IMR-90 (cell line): ENCODE data around the gene PNMA8B. TPM values are rescaled to one million over a fixed set of nuclear protein-coding genes. Genes with fewer than 3 reads are reported as not detected.

Source experiments
- ATAC-seq: fragments of 200-7000 bp; cut with Tn5 transposase; 2 replicates; pipeline ENCODE4 v1.9.1; 2020; ENCODE audit warnings: low read depth, mild to moderate bottlenecking, moderate library complexity
- BruUV-seq: library from RNA; stranded (reverse); fragments of 400-500 nt; replicated peaks from 2 replicates; lab custom pipeline; 2021; lab: Mats Ljungman, UMichigan
- CTCF ChIA-PET: fragments of 300-600 bp; formaldehyde crosslinking; extraction: SDS; loops from one replicate; lab custom pipeline; 2021; ENCODE audit warnings: antibody characterized with exemption; lab: Yijun Ruan, JAX
- POLR2A ChIA-PET: fragments of 300-600 bp; sonication (Branson Sonifier 250); formaldehyde crosslinking; loops from one replicate; lab custom pipeline; 2022; ENCODE audit warnings: antibody characterized with exemption; ENCODE audit not compliant: unreplicated experiment; lab: Charles Lee
- DNase-seq: peaks from one replicate; pipeline ENCODE4 v3.0.0; 2013
- H2AFZ ChIP-seq: replicated peaks from 2 replicates; pipeline ENCODE3; 2013; ENCODE audit warnings: low read length, mild to moderate bottlenecking; ENCODE audit not compliant: poor library complexity
- H2AK5ac ChIP-seq: 2 replicates; pipeline ENCODE4 v1.6.1; 2013; ENCODE audit warnings: low read depth, low read length, inconsistent platforms
- H2AK9ac ChIP-seq: replicated peaks from 2 replicates; pipeline ENCODE3; 2013; ENCODE audit warnings: mild to moderate bottlenecking, low read depth, low read length, moderate library complexity; ENCODE audit not compliant: poor library complexity
- H2BK120ac ChIP-seq: 2 replicates; pipeline ENCODE4 v1.6.1; 2013; ENCODE audit warnings: low read depth, low read length, inconsistent platforms
- H2BK15ac ChIP-seq: 3 replicates; pipeline ENCODE4 v1.6.1; 2013; ENCODE audit warnings: low read depth, low read length, inconsistent platforms
- H2BK20ac ChIP-seq: 2 replicates; pipeline ENCODE4 v1.6.1; 2013; ENCODE audit warnings: low read depth, mild to moderate bottlenecking, inconsistent platforms, low read length, moderate library complexity
- H2BK5ac ChIP-seq: 2 replicates; pipeline ENCODE4 v1.6.1; 2013; ENCODE audit warnings: mild to moderate bottlenecking, low read depth, low read length, inconsistent platforms; ENCODE audit not compliant: poor library complexity, severe bottlenecking
- H3K14ac ChIP-seq: replicated peaks from 2 replicates; pipeline ENCODE4 v1.6.1; 2013; ENCODE audit warnings: low read depth, low read length, inconsistent platforms
- H3K18ac ChIP-seq: 2 replicates; pipeline ENCODE4 v1.6.1; 2013; ENCODE audit warnings: low read depth, low read length, control low read depth
- H3K23ac ChIP-seq: 2 replicates; pipeline ENCODE4 v1.6.1; 2013; ENCODE audit warnings: low read depth, low read length, inconsistent platforms
- H3K27ac ChIP-seq: 2 replicates; pipeline ENCODE4 v1.5.1; 2013; ENCODE audit warnings: mild to moderate bottlenecking, control low read depth, low read length; ENCODE audit not compliant: insufficient read depth
- H3K27me3 ChIP-seq: 2 replicates; pipeline ENCODE4 v1.6.1; 2013; ENCODE audit warnings: low read length; ENCODE audit not compliant: control insufficient read depth, insufficient read depth
- H3K36me3 ChIP-seq: 2 replicates; pipeline ENCODE4 v1.6.1; 2013; ENCODE audit warnings: low read length, mixed read lengths; ENCODE audit not compliant: control insufficient read depth, insufficient read depth
- H3K4ac ChIP-seq: 2 replicates; pipeline ENCODE4 v1.6.1; 2013; ENCODE audit warnings: low read depth, low read length, inconsistent platforms
- H3K4me1 ChIP-seq: 2 replicates; pipeline ENCODE4 v1.6.1; 2013; ENCODE audit warnings: low read length, mixed read lengths; ENCODE audit not compliant: control insufficient read depth, insufficient read depth
- H3K4me2 ChIP-seq: 2 replicates; pipeline ENCODE4 v1.6.1; 2013; ENCODE audit warnings: low read depth, mild to moderate bottlenecking, control low read depth, low read length, moderate library complexity
- H3K4me3 ChIP-seq: 2 replicates; pipeline ENCODE4 v1.5.1; 2013; ENCODE audit warnings: low read depth, mild to moderate bottlenecking, control low read depth, low read length, moderate library complexity; ENCODE audit not compliant: insufficient read depth
- H3K56ac ChIP-seq: 2 replicates; pipeline ENCODE4 v1.6.1; 2013; ENCODE audit warnings: low read length, inconsistent platforms; ENCODE audit not compliant: insufficient read depth; ENCODE audit errors: extremely low read depth
- H3K79me1 ChIP-seq, 2 experiments: 2 replicates each; pipeline ENCODE4 v1.6.1; 2013; ENCODE audit warnings: low read length in 2 of 2, inconsistent platforms in 1 of 2, low read depth in 1 of 2
- H3K9ac ChIP-seq: 2 replicates; pipeline ENCODE4 v1.6.1; 2013; ENCODE audit warnings: low read depth, low read length, control low read depth
- H3K9me1 ChIP-seq: 2 replicates; pipeline ENCODE4 v1.6.1; 2013; ENCODE audit warnings: low read length, inconsistent platforms; ENCODE audit not compliant: insufficient read depth
- H3K9me3 ChIP-seq: 2 replicates; pipeline ENCODE4 v1.6.1; 2013; ENCODE audit warnings: low read length; ENCODE audit not compliant: control insufficient read depth, insufficient read depth
- H4K20me1 ChIP-seq: 2 replicates; pipeline ENCODE4 v1.6.1; 2013; ENCODE audit warnings: low read length, inconsistent platforms; ENCODE audit not compliant: insufficient read depth
- H4K5ac ChIP-seq: 2 replicates; pipeline ENCODE4 v1.6.1; 2013; ENCODE audit warnings: mild to moderate bottlenecking, low read depth, low read length, control low read depth
- H4K8ac ChIP-seq, 2 experiments: 2 replicates each; pipeline ENCODE4 v1.6.1; 2013; ENCODE audit warnings: low read depth in 2 of 2, low read length in 2 of 2, control low read depth in 1 of 2, inconsistent platforms in 1 of 2
- H4K91ac ChIP-seq: 2 replicates; pipeline ENCODE4 v1.6.1; 2013; ENCODE audit warnings: low read depth, low read length, inconsistent platforms; ENCODE audit not compliant: insufficient read depth
- BHLHE40 ChIP-seq: fragments of 150-350 bp; IDR thresholded peaks from 2 replicates; pipeline ENCODE4 v1.6.1; 2016; ENCODE audit warnings: mild to moderate bottlenecking, low read depth, low read length
- CEBPB ChIP-seq: IDR thresholded peaks from 2 replicates; pipeline ENCODE4 v1.6.1; 2012; ENCODE audit warnings: low read depth, low read length, improper control_type of control experiment
- CHD1 ChIP-seq: IDR thresholded peaks from 2 replicates; pipeline ENCODE4 v1.6.1; 2012; ENCODE audit warnings: low read depth, low read length, improper control_type of control experiment
- FOS ChIP-seq: fragments of 150-350 bp; IDR thresholded peaks from 2 replicates; pipeline ENCODE4 v1.6.1; 2016; ENCODE audit warnings: low read depth, low read length
- MAFK ChIP-seq: IDR thresholded peaks from 2 replicates; pipeline ENCODE4 v1.6.1; 2012; ENCODE audit warnings: low read depth, low read length, improper control_type of control experiment
- MXI1 ChIP-seq: IDR thresholded peaks from 2 replicates; pipeline ENCODE4 v1.6.1; 2012; ENCODE audit warnings: low read depth, mild to moderate bottlenecking, low read length, moderate library complexity, borderline replicate concordance
- NFE2L2 ChIP-seq: fragments of 150-350 bp; IDR thresholded peaks from 2 replicates; pipeline ENCODE4 v1.6.1; 2016; ENCODE audit warnings: low read depth, mild to moderate bottlenecking, low read length
- POLR2A ChIP-seq: IDR thresholded peaks from 2 replicates; pipeline ENCODE4 v1.6.1; 2012; ENCODE audit warnings: mild to moderate bottlenecking, low read depth, low read length
- RAD21 ChIP-seq: IDR thresholded peaks from 2 replicates; pipeline ENCODE4 v1.6.1; 2012; ENCODE audit warnings: low read length, improper control_type of control experiment
- RCOR1 ChIP-seq: IDR thresholded peaks from 2 replicates; pipeline ENCODE4 v1.6.1; 2012; ENCODE audit warnings: mild to moderate bottlenecking, low read length, improper control_type of control experiment; ENCODE audit not compliant: insufficient replicate concordance
- RFX5 ChIP-seq: IDR thresholded peaks from 2 replicates; pipeline ENCODE4 v1.8.0; 2012; ENCODE audit warnings: low read depth, mild to moderate bottlenecking, low read length, moderate library complexity
- SMC3 ChIP-seq: fragments of 150-350 bp; IDR thresholded peaks from 2 replicates; pipeline ENCODE4 v1.6.1; 2016; ENCODE audit warnings: low read depth, mild to moderate bottlenecking, antibody characterized with exemption, low read length, moderate library complexity
- WGBS, 2 experiments: methylation state at CpG; one replicate each; pipeline versions ENCODE4 v1.1.5 to v1.1.7; 2013; ENCODE audit warnings: missing lambda C conversion rate in 2 of 2; ENCODE audit not compliant: insufficient read length in 1 of 2; ENCODE audit errors: extremely low coverage in 2 of 2; 5-methylcytosine and 5-hydroxymethylcytosine counted together
- dilution Hi-C: fragments of 300-500 bp; cut with HindIII; formaldehyde crosslinking; loops from one replicate; pipeline ENCODE4 v1.14.3; 2018; ENCODE audit warnings: low sequenced_read_pairs; ENCODE audit not compliant: unreplicated experiment
- in situ Hi-C: fragments of 300-500 bp; cut with MboI; formaldehyde crosslinking; loops from 3 replicates; pipeline ENCODE4 v1.14.3; 2019; ENCODE audit warnings: low sequenced_read_pairs, inconsistent platforms, mixed read lengths
- intact Hi-C: fragments of 100-400 bp; cut with micrococcal nuclease; formaldehyde crosslinking; loops from 2 replicates; pipeline ENCODE4 v1.10.0; 2022
- polyA plus RNA-seq, 3 experiments: library from polyadenylated mRNA; depleted of rRNA; stranded (reverse); fragments of >200 nt; gene quantifications; 2 replicates each; pipeline ENCODE4 v1.2.3, GENCODE V29; 2012; ENCODE audit warnings: low replicate concordance in 1 of 3
- total RNA-seq: library from RNA; depleted of rRNA; stranded (reverse); fragments of >200 nt; gene quantifications from 2 replicates; pipeline ENCODE4 v1.2.3, GENCODE V29; 2012
- TF ChIP-seq, protein P1 (sequence below): fragments of 150-350 bp; IDR thresholded peaks from 2 replicates; pipeline ENCODE4 v1.6.1; 2017; ENCODE audit warnings: mild to moderate bottlenecking, antibody characterized with exemption, low read length, low read depth
- TF ChIP-seq, protein P2 (sequence below): fragments of 150-350 bp; IDR thresholded peaks from 2 replicates; pipeline ENCODE4 v1.6.1; 2016; ENCODE audit warnings: low read depth, mild to moderate bottlenecking, low read length, moderate library complexity, borderline replicate concordance
- TF ChIP-seq, protein P3 (sequence below): conservative IDR thresholded peaks from 2 replicates; pipeline ENCODE4 v1.5.1; 2012; ENCODE audit warnings: mild to moderate bottlenecking, low read depth, low read length, improper control_type of control experiment

PNMA8B gene
- total and polyA plus RNA-seq, 2 of the 4 experiments (the other 2 are of a cell fraction), result 0.12 to 0.18 TPM

DNA sequence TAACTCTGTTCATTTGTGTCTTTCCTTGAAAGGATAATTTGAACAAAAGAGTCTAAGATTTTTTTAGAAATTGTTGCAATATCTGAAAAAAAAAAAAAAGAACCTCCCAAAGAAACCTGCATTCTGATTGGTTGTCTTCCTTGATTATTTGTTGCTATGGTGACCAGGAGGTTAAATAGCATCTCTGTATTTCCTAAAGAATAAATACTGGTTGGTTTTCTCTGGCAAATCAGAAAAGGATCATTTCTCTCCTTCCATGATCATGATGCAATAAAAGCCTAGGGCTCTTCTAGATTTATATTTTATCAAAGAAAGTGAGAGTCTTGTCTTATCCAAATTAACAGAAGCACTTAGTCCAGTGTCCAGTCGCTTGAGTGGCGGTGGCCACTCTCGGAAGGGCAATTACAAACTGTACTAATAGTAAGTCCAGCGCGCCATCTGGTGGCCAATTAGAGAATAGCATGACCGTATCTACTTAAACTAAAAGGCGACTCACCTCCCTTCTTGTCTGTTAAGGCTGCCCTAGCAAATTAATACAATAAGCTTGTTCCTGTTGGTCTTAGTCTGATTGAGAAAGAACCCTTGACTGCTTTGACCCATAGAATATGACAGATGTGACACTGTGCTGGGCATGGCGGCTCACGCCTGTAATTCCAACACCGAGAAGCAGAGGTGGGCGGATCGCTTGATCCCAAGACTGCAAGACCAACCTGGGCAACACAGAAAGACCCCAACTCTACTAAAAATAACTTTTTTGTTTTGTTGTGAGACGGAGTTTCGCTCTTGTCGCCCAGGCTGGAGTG is 47.0 kb upstream of the PNMA8B start:
- H2BK20ac ChIP-seq, result no peak overlapping the region
- H2AK5ac ChIP-seq, result no peak overlapping the region
- H2BK15ac ChIP-seq, result no peak overlapping the region
- H3K4me3 ChIP-seq, result no peak overlapping the region
- no peak overlapping the region for H3K9ac ChIP-seq
- H2AK9ac ChIP-seq, result no peak overlapping the region
- no peaks in the 10 kb centered on the region for H3K79me1 ChIP-seq
- no peak overlapping the region for H4K8ac ChIP-seq
- no peak overlapping the region for H3K14ac ChIP-seq
- ChIA-PET POLR2A (interaction anchor here (0.6 kb wide), 1 partner anchor 106 kb away, joined by 15 read pairs; no protein-coding TSS in a partner anchor), CTCF (interaction anchor here (0.6 to 1.3 kb wide), 6 partner anchors 12 to 457 kb away, joined by 3 to 4 read pairs (median 3); no protein-coding TSS in a partner anchor)
- dilution Hi-C loops, result no loop called here
- H3K9me1 ChIP-seq, result no peaks in the 10 kb centered on the region
- intact Hi-C loops, result loop anchor here (1.0 to 5.0 kb wide), 4 partner anchors 13 to 147 kb away; partner anchors contain the start of gene DACT3
- peak; percentile 87 for DNase-seq
- no peak overlapping the region for H3K18ac ChIP-seq
- H3K4me2 ChIP-seq, result no peak overlapping the region
- no peak overlapping the region for H3K56ac ChIP-seq
- no peaks in the 10 kb centered on the region for H3K36me3 ChIP-seq
- H3K9me3 ChIP-seq, result no peaks in the 10 kb centered on the region
- H3K4ac ChIP-seq, result no peak overlapping the region
- in situ Hi-C loops, result no loop called here
- no peaks in the 10 kb centered on the region for H4K20me1 ChIP-seq
- ATAC-seq, result peak; percentile 98
- H3K27ac ChIP-seq, result no peak overlapping the region
- H4K5ac ChIP-seq, result no peak overlapping the region
- no peak overlapping the region for H2BK120ac ChIP-seq
- H4K91ac ChIP-seq, result no peak overlapping the region
- no CpG with 5 or more reads among the region's 15 CpGs for WGBS, 2 experiments
- H3K4me1 ChIP-seq, result no peaks in the 10 kb centered on the region
- H2BK5ac ChIP-seq, result no peak overlapping the region
- no peak overlapping the region for H3K23ac ChIP-seq
- no peak overlapping the region for H2AFZ ChIP-seq
- H3K27me3 ChIP-seq, result peaks cover 2% of the 10 kb centered on the region; the same call in 1 of the 2 replicates
- BruUV-seq, result no TSS peak
- TF ChIP-seq NFE2L2 (no peak), CEBPB (peak; percentile 58; the same call in 1 of the 2 replicates), POLR2A (no peak), SMC3 (peak; percentile 68), FOS (no peak), RAD21 (peak; percentile 74), MAFK (no peak), BHLHE40 (no peak), RFX5 (no peak), RCOR1 (no peak), MXI1 (no peak), CHD1 (no peak)
- TF ChIP-seq, protein P1, sequence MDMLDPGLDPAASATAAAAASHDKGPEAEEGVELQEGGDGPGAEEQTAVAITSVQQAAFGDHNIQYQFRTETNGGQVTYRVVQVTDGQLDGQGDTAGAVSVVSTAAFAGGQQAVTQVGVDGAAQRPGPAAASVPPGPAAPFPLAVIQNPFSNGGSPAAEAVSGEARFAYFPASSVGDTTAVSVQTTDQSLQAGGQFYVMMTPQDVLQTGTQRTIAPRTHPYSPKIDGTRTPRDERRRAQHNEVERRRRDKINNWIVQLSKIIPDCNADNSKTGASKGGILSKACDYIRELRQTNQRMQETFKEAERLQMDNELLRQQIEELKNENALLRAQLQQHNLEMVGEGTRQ, result no peak
- TF ChIP-seq, protein P2, sequence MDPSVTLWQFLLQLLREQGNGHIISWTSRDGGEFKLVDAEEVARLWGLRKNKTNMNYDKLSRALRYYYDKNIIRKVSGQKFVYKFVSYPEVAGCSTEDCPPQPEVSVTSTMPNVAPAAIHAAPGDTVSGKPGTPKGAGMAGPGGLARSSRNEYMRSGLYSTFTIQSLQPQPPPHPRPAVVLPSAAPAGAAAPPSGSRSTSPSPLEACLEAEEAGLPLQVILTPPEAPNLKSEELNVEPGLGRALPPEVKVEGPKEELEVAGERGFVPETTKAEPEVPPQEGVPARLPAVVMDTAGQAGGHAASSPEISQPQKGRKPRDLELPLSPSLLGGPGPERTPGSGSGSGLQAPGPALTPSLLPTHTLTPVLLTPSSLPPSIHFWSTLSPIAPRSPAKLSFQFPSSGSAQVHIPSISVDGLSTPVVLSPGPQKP, result no peak
- TF ChIP-seq, protein P3, sequence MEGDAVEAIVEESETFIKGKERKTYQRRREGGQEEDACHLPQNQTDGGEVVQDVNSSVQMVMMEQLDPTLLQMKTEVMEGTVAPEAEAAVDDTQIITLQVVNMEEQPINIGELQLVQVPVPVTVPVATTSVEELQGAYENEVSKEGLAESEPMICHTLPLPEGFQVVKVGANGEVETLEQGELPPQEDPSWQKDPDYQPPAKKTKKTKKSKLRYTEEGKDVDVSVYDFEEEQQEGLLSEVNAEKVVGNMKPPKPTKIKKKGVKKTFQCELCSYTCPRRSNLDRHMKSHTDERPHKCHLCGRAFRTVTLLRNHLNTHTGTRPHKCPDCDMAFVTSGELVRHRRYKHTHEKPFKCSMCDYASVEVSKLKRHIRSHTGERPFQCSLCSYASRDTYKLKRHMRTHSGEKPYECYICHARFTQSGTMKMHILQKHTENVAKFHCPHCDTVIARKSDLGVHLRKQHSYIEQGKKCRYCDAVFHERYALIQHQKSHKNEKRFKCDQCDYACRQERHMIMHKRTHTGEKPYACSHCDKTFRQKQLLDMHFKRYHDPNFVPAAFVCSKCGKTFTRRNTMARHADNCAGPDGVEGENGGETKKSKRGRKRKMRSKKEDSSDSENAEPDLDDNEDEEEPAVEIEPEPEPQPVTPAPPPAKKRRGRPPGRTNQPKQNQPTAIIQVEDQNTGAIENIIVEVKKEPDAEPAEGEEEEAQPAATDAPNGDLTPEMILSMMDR, result peak; percentile 83
